CD4-positive, alpha-beta memory T cell (primary cell): ENCODE results near the gene MTUS2. TPM values are rescaled to one million over a fixed set of nuclear protein-coding genes. Genes with fewer than 3 reads are reported as not detected.
A peak's percentile ranks its signal among the peaks of the same experiment; 100 is the strongest.

ENCODE experiments used
- CTCF ChIA-PET: fragments of 350-600 bp; sonication (Branson Sonifier 250); formaldehyde crosslinking; loops from one replicate; lab custom pipeline; 2021; ENCODE audit warnings: inconsistent platforms; ENCODE audit not compliant: partially characterized antibody; lab: Charles Lee
- POLR2A ChIA-PET: fragments of 350-600 bp; sonication (Branson Sonifier 250); formaldehyde crosslinking; loops from one replicate; lab custom pipeline; 2021; ENCODE audit not compliant: partially characterized antibody; lab: Charles Lee
- DNase-seq, 5 donors: peaks; one replicate each; pipeline versions ENCODE4 v3.0.0 to v3.0.0-alpha.2; 2020 to 2022; ENCODE audit warnings: mixed read lengths in 1 of 5
- H3K27ac ChIP-seq: one replicate; pipeline ENCODE4 v1.7.0; 2013; ENCODE audit warnings: low read depth, low read length
- H3K27me3 ChIP-seq: 2 replicates; pipeline ENCODE4 v1.7.0; 2013; ENCODE audit warnings: mild to moderate bottlenecking, low read length, moderate library complexity; ENCODE audit not compliant: insufficient read depth
- H3K36me3 ChIP-seq: 2 replicates; pipeline ENCODE4 v1.7.0; 2013; ENCODE audit warnings: mild to moderate bottlenecking, low read length, moderate library complexity; ENCODE audit not compliant: insufficient read depth
- H3K4me1 ChIP-seq: 2 replicates; pipeline ENCODE4 v1.7.0; 2013; ENCODE audit warnings: mild to moderate bottlenecking, low read length, moderate library complexity; ENCODE audit not compliant: insufficient read depth
- H3K4me3 ChIP-seq, 2 donors: one replicate each; pipeline ENCODE4 v1.7.0; 2013; ENCODE audit warnings: low read length in 2 of 2, mild to moderate bottlenecking in 1 of 2
- H3K9me3 ChIP-seq, 2 donors: one replicate each; pipeline ENCODE4 v1.7.0; 2013; ENCODE audit warnings: low read length in 2 of 2, control low read depth in 1 of 2; ENCODE audit not compliant: control insufficient read depth in 1 of 2
- H3K27ac Mint-ChIP-seq, 7 donors: one replicate each; pipeline ENCODE4 v1.8.0; 2020 to 2021; ENCODE audit warnings: mixed read lengths in 7 of 7, mild to moderate bottlenecking in 6 of 7, inconsistent platforms in 3 of 7, moderate library complexity in 3 of 7
- H3K27me3 Mint-ChIP-seq, 2 donors: one replicate each; pipeline ENCODE4 v1.8.0; 2020 to 2021; ENCODE audit warnings: mixed read lengths in 2 of 2
- H3K36me3 Mint-ChIP-seq, 2 donors: one replicate each; pipeline ENCODE4 v1.8.0; 2020 to 2021; ENCODE audit warnings: mixed read lengths in 2 of 2, inconsistent platforms in 1 of 2, mild to moderate bottlenecking in 1 of 2
- H3K4me1 Mint-ChIP-seq, 4 donors: one replicate each; pipeline ENCODE4 v1.8.0; 2020 to 2021; ENCODE audit warnings: mixed read lengths in 4 of 4, mild to moderate bottlenecking in 1 of 4
- H3K4me3 Mint-ChIP-seq, 8 donors: one replicate each; pipeline ENCODE4 v1.8.0; 2020 to 2021; ENCODE audit warnings: mixed read lengths in 8 of 8, mild to moderate bottlenecking in 7 of 8, moderate library complexity in 6 of 8, inconsistent platforms in 3 of 8
- H3K9me3 Mint-ChIP-seq, 8 donors: one replicate each; pipeline ENCODE4 v1.8.0; 2020 to 2021; ENCODE audit warnings: mixed read lengths in 8 of 8, mild to moderate bottlenecking in 5 of 8, inconsistent platforms in 3 of 8, moderate library complexity in 1 of 8
- intact Hi-C: fragments of 100-400 bp; cut with micrococcal nuclease; formaldehyde crosslinking; loops from one replicate; pipeline ENCODE4 v1.15.1; 2023
- polyA plus RNA-seq, 2 donors: library from polyadenylated mRNA; unstranded; fragments of 300-500 nt; fragmentation: Illumina TruSeq; gene quantifications; one replicate each; pipeline ENCODE4 v1.2.3, GENCODE V29; 2021
- total RNA-seq, 2 experiments: library from RNA; stranded (reverse); gene quantifications; one replicate each; pipeline ENCODE4 v1.2.3, GENCODE V29; 2021

MTUS2 gene
- total and polyA plus RNA-seq, 4 experiments from 2014 or later = 0.12 to 1.1 (median 0.60) TPM

DNA sequence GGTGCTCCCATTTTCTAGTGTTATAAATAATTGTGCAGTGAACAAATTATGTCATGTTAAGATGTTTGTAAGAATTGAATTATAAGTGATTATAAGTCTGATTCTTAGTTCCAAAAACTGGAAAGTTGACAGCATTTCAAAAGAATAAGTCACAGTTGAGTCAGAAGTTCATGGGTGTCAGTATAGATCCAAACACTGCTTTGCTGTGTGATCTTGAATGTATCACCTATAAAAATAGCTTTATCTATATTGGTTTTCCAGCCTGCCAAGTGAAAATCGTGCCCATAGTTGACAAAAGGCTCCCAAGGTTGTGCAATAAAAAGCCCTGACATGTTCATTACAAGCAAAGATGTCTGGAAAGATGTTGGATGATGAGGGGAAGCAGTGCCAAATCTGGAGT is 336.0 kb downstream of the MTUS2 start:
- no peaks in the 10 kb centered on the region for H3K4me1 Mint-ChIP-seq
- no peaks in the 10 kb centered on the region for H3K36me3 ChIP-seq
- no peaks in the 10 kb centered on the region for H3K9me3 ChIP-seq
- H3K27ac Mint-ChIP-seq = no peak overlapping the region
- intact Hi-C loops = no loop called here
- ChIA-PET CTCF (no interaction called here), POLR2A (no interaction called here)
- peaks cover 3 to 7% of the 10 kb centered on the region in 2 donors for H3K27me3 Mint-ChIP-seq
- H3K4me1 ChIP-seq = no peaks in the 10 kb centered on the region
- H3K4me3 Mint-ChIP-seq = no peak overlapping the region
- H3K4me3 ChIP-seq = no peak overlapping the region
- no peak overlapping the region for H3K27ac ChIP-seq
- peaks cover 0 to 2% of the 10 kb centered on the region in 2 donors for H3K36me3 Mint-ChIP-seq
- no peaks in the 10 kb centered on the region for H3K27me3 ChIP-seq
- H3K9me3 Mint-ChIP-seq = peaks cover 3 to 19% (median 11%) of the 10 kb centered on the region in 8 donors
- DNase-seq = no peak

DNA sequence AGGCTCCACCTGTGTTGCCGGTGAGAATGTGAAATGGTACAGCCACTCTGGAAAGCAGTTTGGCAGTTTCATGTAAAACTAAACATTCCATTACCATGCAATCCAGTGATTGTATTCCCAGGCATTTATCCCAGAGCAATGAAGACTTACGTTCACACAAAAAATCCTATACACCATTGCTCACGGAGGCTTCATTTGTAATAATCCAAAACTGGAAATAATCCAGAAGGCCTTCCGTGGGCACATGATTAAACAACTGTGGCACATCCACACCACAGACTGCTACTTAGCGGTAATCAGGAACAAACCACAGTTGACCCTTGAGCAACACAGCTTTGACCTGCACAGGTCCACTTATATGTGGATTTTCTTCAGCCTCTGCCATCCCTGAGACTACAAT is 339.7 kb downstream of the MTUS2 start:
- Histone ChIP-seq H3K9me3 (no peaks in the 10 kb centered on the region), H3K27me3 (no peaks in the 10 kb centered on the region), H3K36me3 (no peaks in the 10 kb centered on the region), H3K4me3 (no peak overlapping the region), H3K4me1 (no peaks in the 10 kb centered on the region), H3K27ac (no peak overlapping the region)
- ChIA-PET CTCF (no interaction called here), POLR2A (no interaction called here)
- no peaks in the 10 kb centered on the region for H3K36me3 Mint-ChIP-seq
- H3K27me3 Mint-ChIP-seq = peaks cover 2 to 3% of the 10 kb centered on the region in 2 donors
- no peak for DNase-seq
- intact Hi-C loops = no loop called here
- H3K4me3 Mint-ChIP-seq = no peak overlapping the region
- H3K9me3 Mint-ChIP-seq = peaks cover 0 to 3% (median 0%) of the 10 kb centered on the region in 8 donors
- H3K27ac Mint-ChIP-seq = no peak overlapping the region
- H3K4me1 Mint-ChIP-seq = no peaks in the 10 kb centered on the region

DNA sequence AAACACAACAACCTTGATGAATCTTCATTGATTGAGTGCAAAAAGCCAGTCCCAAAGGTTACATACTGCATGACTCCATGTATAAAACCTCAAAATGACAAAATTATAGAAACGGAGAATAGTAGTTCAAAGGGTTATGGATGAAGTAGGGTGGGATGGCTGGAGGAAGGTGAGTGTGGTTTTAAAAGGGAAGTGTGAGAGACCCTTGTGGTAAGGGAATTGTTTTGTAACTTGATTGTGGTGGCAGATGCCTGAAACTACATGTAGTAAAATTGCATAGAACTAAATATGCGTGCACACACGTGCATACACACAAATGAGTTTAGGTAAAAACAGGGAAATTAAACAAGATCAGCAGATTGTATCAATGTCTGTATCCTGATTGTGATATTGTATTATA is 340.7 kb downstream of the MTUS2 start:
- peaks cover 2 to 3% of the 10 kb centered on the region in 2 donors for H3K27me3 Mint-ChIP-seq
- no peak overlapping the region for H3K4me3 ChIP-seq
- no peak overlapping the region for H3K4me3 Mint-ChIP-seq
- no peaks in the 10 kb centered on the region for H3K36me3 ChIP-seq
- POLR2A ChIA-PET = no interaction called here
- H3K4me1 ChIP-seq = no peaks in the 10 kb centered on the region
- no peak overlapping the region for H3K27ac Mint-ChIP-seq
- intact Hi-C loops = no loop called here
- H3K4me1 Mint-ChIP-seq = peaks cover 0 to 3% (median 1%) of the 10 kb centered on the region in 4 donors
- H3K9me3 Mint-ChIP-seq = peaks cover 0 to 5% (median under 1%) of the 10 kb centered on the region in 8 donors
- no peaks in the 10 kb centered on the region for H3K36me3 Mint-ChIP-seq
- CTCF ChIA-PET = no interaction called here
- DNase-seq = no peak
- no peaks in the 10 kb centered on the region for H3K9me3 ChIP-seq
- H3K27me3 ChIP-seq = no peaks in the 10 kb centered on the region
- H3K27ac ChIP-seq = no peak overlapping the region

DNA sequence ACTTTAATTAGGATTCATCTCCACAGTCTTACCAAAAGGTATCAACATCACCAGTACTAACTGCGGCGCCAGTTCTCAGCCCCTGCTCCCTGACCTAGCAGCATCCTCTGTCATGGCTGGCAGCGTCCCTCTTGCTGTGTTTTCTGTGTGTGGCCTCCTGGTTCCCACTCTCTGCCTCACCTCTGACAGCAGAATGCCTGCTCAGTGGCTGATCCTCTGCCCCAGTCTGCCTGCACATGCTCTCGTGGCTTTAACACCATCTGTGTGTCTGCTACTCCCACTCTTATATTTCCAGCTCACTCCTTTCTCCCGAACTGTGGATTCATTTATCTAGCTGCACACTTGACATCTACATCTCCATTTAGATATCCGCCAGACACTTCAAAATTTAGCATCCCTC is 341.5 kb downstream of the MTUS2 start:
- ChIA-PET POLR2A (no interaction called here), CTCF (no interaction called here)
- no peak overlapping the region for H3K27ac Mint-ChIP-seq
- no peak overlapping the region for H3K27ac ChIP-seq
- peaks cover 0 to 5% (median under 1%) of the 10 kb centered on the region in 8 donors for H3K9me3 Mint-ChIP-seq
- H3K4me3 ChIP-seq = no peak overlapping the region
- no peaks in the 10 kb centered on the region for H3K4me1 ChIP-seq
- no peaks in the 10 kb centered on the region for H3K9me3 ChIP-seq
- intact Hi-C loops = no loop called here
- peaks cover 2 to 3% of the 10 kb centered on the region in 2 donors for H3K27me3 Mint-ChIP-seq
- H3K36me3 ChIP-seq = no peaks in the 10 kb centered on the region
- DNase-seq = no peak
- H3K4me3 Mint-ChIP-seq = no peak overlapping the region
- H3K36me3 Mint-ChIP-seq = no peaks in the 10 kb centered on the region
- H3K27me3 ChIP-seq = no peaks in the 10 kb centered on the region
- H3K4me1 Mint-ChIP-seq = peaks cover 0 to 3% (median 1%) of the 10 kb centered on the region in 4 donors

DNA sequence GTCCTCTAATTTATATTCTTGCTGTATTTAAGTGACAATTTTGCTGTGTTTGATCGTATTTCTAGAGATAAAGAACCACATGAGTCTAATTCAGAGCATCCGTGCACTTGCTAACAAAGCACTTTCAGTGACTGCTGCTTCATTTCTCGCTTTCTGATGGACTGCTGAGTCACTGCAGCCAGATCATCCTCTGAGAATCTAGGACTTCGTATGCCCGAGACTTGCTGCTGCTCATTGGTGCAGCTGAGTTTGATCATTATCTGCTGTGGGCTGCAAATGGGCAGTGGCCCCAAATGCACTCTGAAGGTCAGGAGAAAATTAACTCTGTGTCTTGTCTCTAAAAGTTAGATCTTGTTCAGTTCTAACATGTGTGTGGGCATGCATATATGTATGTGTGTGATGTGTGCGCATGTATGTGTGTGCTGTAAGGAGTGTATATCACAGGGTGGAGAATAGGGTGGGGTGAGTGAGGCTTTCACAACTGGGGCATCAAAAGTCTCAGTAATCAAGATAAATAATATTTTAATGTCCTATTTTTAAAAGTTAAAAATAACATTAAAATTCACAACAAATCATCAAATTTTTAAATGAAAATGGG is 342.6 kb downstream of the MTUS2 start:
- DNase-seq = no peak
- H3K4me3 Mint-ChIP-seq = no peak overlapping the region
- no peak overlapping the region for H3K27ac Mint-ChIP-seq
- H3K4me3 ChIP-seq = no peak overlapping the region
- POLR2A ChIA-PET = no interaction called here
- peaks cover 0 to 5% (median under 1%) of the 10 kb centered on the region in 8 donors for H3K9me3 Mint-ChIP-seq
- CTCF ChIA-PET = no interaction called here
- intact Hi-C loops = no loop called here
- H3K4me1 Mint-ChIP-seq = peaks cover 0 to 3% (median 1%) of the 10 kb centered on the region in 4 donors
- no peaks in the 10 kb centered on the region for H3K9me3 ChIP-seq
- no peaks in the 10 kb centered on the region for H3K36me3 ChIP-seq
- H3K4me1 ChIP-seq = no peaks in the 10 kb centered on the region
- no peaks in the 10 kb centered on the region for H3K36me3 Mint-ChIP-seq
- peaks cover 2 to 3% of the 10 kb centered on the region in 2 donors for H3K27me3 Mint-ChIP-seq
- H3K27ac ChIP-seq = no peak overlapping the region
- H3K27me3 ChIP-seq = no peaks in the 10 kb centered on the region

DNA sequence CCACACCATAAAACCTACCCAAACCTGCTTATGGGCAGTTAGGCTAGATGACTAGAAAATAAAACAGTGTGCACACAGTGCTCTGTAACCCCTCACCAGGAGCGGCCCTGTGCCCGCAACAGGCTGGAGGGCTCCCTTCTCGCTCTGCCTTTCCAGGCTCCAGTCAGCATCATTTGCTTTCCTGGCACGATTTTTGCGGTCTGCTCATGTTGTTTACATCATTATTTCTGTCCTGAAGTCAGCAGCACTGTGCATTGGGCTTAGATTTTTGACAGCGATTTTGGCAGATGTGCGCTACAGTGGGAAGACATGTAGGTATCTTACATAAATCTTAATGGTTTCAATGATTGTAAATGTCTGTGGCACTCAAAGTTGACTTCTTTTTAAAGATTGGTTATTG is 344.0 kb downstream of the MTUS2 start:
- POLR2A ChIA-PET = no interaction called here
- Histone ChIP-seq H3K4me1 (no peaks in the 10 kb centered on the region), H3K36me3 (no peaks in the 10 kb centered on the region), H3K27me3 (no peaks in the 10 kb centered on the region), H3K27ac (no peak overlapping the region), H3K9me3 (no peaks in the 10 kb centered on the region), H3K4me3 (no peak overlapping the region)
- intact Hi-C loops = no loop called here
- H3K27me3 Mint-ChIP-seq = peaks cover 2 to 3% of the 10 kb centered on the region in 2 donors
- peaks cover 0 to 5% (median 0%) of the 10 kb centered on the region in 8 donors for H3K9me3 Mint-ChIP-seq
- no peak for DNase-seq
- CTCF ChIA-PET = no interaction called here
- H3K4me3 Mint-ChIP-seq = no peak overlapping the region
- H3K4me1 Mint-ChIP-seq = peaks cover 0 to 3% (median 1%) of the 10 kb centered on the region in 4 donors
- no peaks in the 10 kb centered on the region for H3K36me3 Mint-ChIP-seq
- no peak overlapping the region for H3K27ac Mint-ChIP-seq

DNA sequence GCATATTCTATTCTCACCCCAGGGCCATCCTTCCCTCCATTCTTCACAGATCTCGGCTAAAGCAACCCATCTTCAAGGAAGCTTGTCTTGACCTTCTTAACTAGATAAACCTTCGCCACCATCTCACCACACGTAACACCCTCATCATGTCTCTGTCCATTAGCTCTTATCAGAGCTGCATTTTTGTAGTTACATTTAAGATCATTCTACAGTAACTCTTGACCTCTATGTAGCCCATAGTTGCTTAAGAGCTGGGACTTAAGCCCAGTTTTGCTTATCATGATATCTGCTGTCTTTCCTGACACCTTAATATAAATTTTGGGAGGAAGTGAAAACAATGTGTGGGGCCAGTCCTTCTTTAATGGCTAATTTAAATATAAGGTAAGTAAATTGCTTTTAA is 345.1 kb downstream of the MTUS2 start:
- intact Hi-C loops = no loop called here
- peaks cover 0 to 3% (median 1%) of the 10 kb centered on the region in 4 donors for H3K4me1 Mint-ChIP-seq
- H3K27ac ChIP-seq = no peak overlapping the region

More for the DNA sequence above, 345.1 kb downstream of the MTUS2 start:
- H3K27me3 Mint-ChIP-seq = peaks cover 0 to 2% of the 10 kb centered on the region in 2 donors
- CTCF ChIA-PET = no interaction called here
- DNase-seq = no peak
- Histone ChIP-seq H3K4me1 (no peaks in the 10 kb centered on the region), H3K27me3 (no peaks in the 10 kb centered on the region), H3K9me3 (no peaks in the 10 kb centered on the region), H3K36me3 (no peaks in the 10 kb centered on the region), H3K4me3 (no peak overlapping the region)
- H3K4me3 Mint-ChIP-seq = no peak overlapping the region
- peak overlapping the region in 2 of 7 donors; percentile 19 to 68 for H3K27ac Mint-ChIP-seq
- H3K9me3 Mint-ChIP-seq = peaks cover 0 to 5% (median 0%) of the 10 kb centered on the region in 8 donors
- POLR2A ChIA-PET = no interaction called here
- H3K36me3 Mint-ChIP-seq = no peaks in the 10 kb centered on the region
